ENCODE measurements around the gene COL15A1. TPM values are rescaled to one million over a fixed set of nuclear protein-coding genes. Genes with fewer than 3 reads are reported as not detected.
A peak's percentile ranks its signal among the peaks of the same experiment; 100 is the strongest.

The COL15A1 gene
- total and polyA plus RNA-seq, 2 of the 13 experiments (the other 11 are each of a cell fraction or from before 2014, with no cell fraction given), result not detected

GRCh38 chr9:99019510-99020331, 76.0 kb downstream of the COL15A1 start:
- 38% methylated on average over 4 of the region's 4 CpGs for WGBS (ENCODE audit: low lambda C conversion rate)
- no peak for ATAC-seq
- CTCF ChIA-PET (ENCODE audit: low intra/inter-chr PET ratio, low total read pairs), result no interaction called here

GRCh38 chr9:99020786-99021436, 77.2 kb downstream of the COL15A1 start:
- in situ Hi-C loops (cut with HindIII; ENCODE audit: extremely low pct_ligation_motif_present, low pct_unique_long_range_greater_than_20kb), result no loop called here
- no peak for TF ChIP-seq ATRX (CRISPR knock-in tag; IDR thresholded peaks at IDR 0.05; ENCODE audit: borderline replicate concordance)
- no peak for TF ChIP-seq CEBPB (IDR thresholded peaks at IDR 0.05; ENCODE audit: borderline replicate concordance, low read depth, low read length)
- TF ChIP-seq SMYD3 (CRISPR knock-in tag; IDR thresholded peaks at IDR 0.05), result no peak
- no peak for TF ChIP-seq ZNF589 (CRISPR knock-in tag; conservative IDR thresholded peaks at IDR 0.05)
- peak; percentile 17; the same call in 1 of the 2 replicates for TF ChIP-seq CREB1 (IDR thresholded peaks at IDR 0.05)
- TF ChIP-seq CREB1 (CRISPR knock-in tag; IDR thresholded peaks at IDR 0.05), result no peak
- no peak for TF ChIP-seq MTERF4 (CRISPR knock-in tag; IDR thresholded peaks at IDR 0.05)
- H2AFZ ChIP-seq (ENCODE audit: low read length), result no peak overlapping the region
- no peak overlapping the region for H3K4me2 ChIP-seq (ENCODE audit: low read depth, low read length)
- POLR2A ChIA-PET, result no interaction called here
- no peaks in the 10 kb centered on the region for H3K79me2 ChIP-seq (ENCODE audit: insufficient read depth, low read length)
- no peaks in the 10 kb centered on the region for H3K36me3 ChIP-seq (replicated peaks in 1 of 2; ENCODE audit: control insufficient read depth in 1 of 2, insufficient read depth in 2 of 2, low read length in 2 of 2)
- no peaks in the 10 kb centered on the region for H4K20me1 ChIP-seq (ENCODE audit: insufficient read depth, low read length)
- H3K9ac ChIP-seq (ENCODE audit: insufficient read depth, low read depth, low read length), result no peak overlapping the region
- peaks cover 0 to 22% of the 10 kb centered on the region in 2 experiments; a peak in 2 of 5 replicates for H3K27me3 ChIP-seq (ENCODE audit: control insufficient read depth in 1 of 2, insufficient read depth in 2 of 2, low read length in 2 of 2)
- DNase-seq (ENCODE audit: low spot score), result no peak
- BruUV-seq (replicated peaks), result no TSS peak
- 44% methylated on average over 4 of the region's 8 CpGs for WGBS (ENCODE audit: low lambda C conversion rate)
- intact Hi-C loops (cut with micrococcal nuclease; ENCODE audit: unreplicated experiment), result no loop called here
- CTCF ChIA-PET (ENCODE audit: low intra/inter-chr PET ratio, low total read pairs), result no interaction called here
- H3K27ac ChIP-seq (ENCODE audit: extremely low read length, insufficient read depth, low read length), result no peak overlapping the region
- H3K9me3 ChIP-seq (ENCODE audit: low read length), result no peaks in the 10 kb centered on the region
- no peak overlapping the region for H3K4me3 ChIP-seq (replicated peaks in 1 of 3; ENCODE audit: insufficient read depth in 1 of 3, low read depth in 2 of 3, low read length in 3 of 3)
- no peak for ATAC-seq
- no peak for FAIRE-seq
- H3K4me1 ChIP-seq (ENCODE audit: insufficient read depth, low read length), result no peaks in the 10 kb centered on the region

More at GRCh38 chr9:99019510-99020331, 76.0 kb downstream of the COL15A1 start:
- no peaks in the 10 kb centered on the region for H3K4me1 ChIP-seq (ENCODE audit: insufficient read depth, low read length)
- in situ Hi-C loops (cut with HindIII; ENCODE audit: extremely low pct_ligation_motif_present, low pct_unique_long_range_greater_than_20kb), result no loop called here
- POLR2A ChIA-PET, result no interaction called here
- BruUV-seq (replicated peaks), result no TSS peak
- H3K79me2 ChIP-seq (ENCODE audit: insufficient read depth, low read length), result no peaks in the 10 kb centered on the region
- H3K9ac ChIP-seq (ENCODE audit: insufficient read depth, low read depth, low read length), result no peak overlapping the region
- H3K27ac ChIP-seq (ENCODE audit: extremely low read length, insufficient read depth, low read length), result no peak overlapping the region
- TF ChIP-seq ZMYM3 (CRISPR knock-in tag; IDR thresholded peaks at IDR 0.05), result no peak
- TF ChIP-seq ATF7 (IDR thresholded peaks at IDR 0.05), result peak; percentile 61
- TF ChIP-seq ATF7 (CRISPR knock-in tag; IDR thresholded peaks at IDR 0.05), result no peak
- no peak overlapping the region for H3K4me3 ChIP-seq (replicated peaks in 1 of 3; ENCODE audit: insufficient read depth in 1 of 3, low read depth in 2 of 3, low read length in 3 of 3)
- no peak for FAIRE-seq
- peaks cover 2 to 22% of the 10 kb centered on the region in 2 experiments; a peak in 2 of 5 replicates for H3K27me3 ChIP-seq (ENCODE audit: control insufficient read depth in 1 of 2, insufficient read depth in 2 of 2, low read length in 2 of 2)
- H3K4me2 ChIP-seq (ENCODE audit: low read depth, low read length), result no peak overlapping the region
- no peaks in the 10 kb centered on the region for H4K20me1 ChIP-seq (ENCODE audit: insufficient read depth, low read length)
- H3K36me3 ChIP-seq (replicated peaks in 1 of 2; ENCODE audit: control insufficient read depth in 1 of 2, insufficient read depth in 2 of 2, low read length in 2 of 2), result no peaks in the 10 kb centered on the region
- intact Hi-C loops (cut with micrococcal nuclease; ENCODE audit: unreplicated experiment), result no loop called here
- H3K9me3 ChIP-seq (ENCODE audit: low read length), result no peaks in the 10 kb centered on the region
- H2AFZ ChIP-seq (ENCODE audit: low read length), result no peak overlapping the region
- no peak for DNase-seq (ENCODE audit: low spot score)
